SK-N-SH (cell line): ENCODE data around the gene GBA3. TPM values are rescaled to one million over a fixed set of nuclear protein-coding genes. Genes with fewer than 3 reads are reported as not detected.

Source experiments
- CTCF ChIA-PET: fragments of 300-600, 350-600 bp; formaldehyde crosslinking; extraction: SDS; loops from one replicate; lab custom pipeline; 2021; lab: Yijun Ruan, JAX
- POLR2A ChIA-PET: fragments of 350-600 bp; sonication (Branson Sonifier 250); formaldehyde crosslinking; extraction: SDS; loops from one replicate; lab custom pipeline; 2020; ENCODE audit warnings: antibody characterized with exemption, inconsistent platforms; lab: Yijun Ruan, JAX
- DNase-seq: peaks from one replicate; pipeline ENCODE4 v3.0.0; 2012
- H2AFZ ChIP-seq: fragments of 200-600 bp; sonication (generic); 2 replicates; pipeline ENCODE4 v1.8.1; 2016; ENCODE audit warnings: antibody characterized with exemption, mild to moderate bottlenecking, low read depth
- H3F3A ChIP-seq: fragments of 200-600 bp; sonication (generic); replicated peaks from 2 replicates; pipeline ENCODE3; 2016; ENCODE audit warnings: antibody characterized with exemption, mild to moderate bottlenecking; ENCODE audit not compliant: insufficient read depth
- H3K27ac ChIP-seq, 2 experiments: fragments of 200-500 bp in 1 of 2; fragments of 200-600 bp in 1 of 2; sonication (Bioruptor generic) in 1 of 2; sonication (generic), shearing (Covaris generic) in 1 of 2; 2 replicates each; pipeline versions ENCODE4 v1.5.1 to v1.6.1; 2014 to 2016; ENCODE audit warnings: low read depth in 2 of 2, inconsistent platforms in 1 of 2, low read length in 1 of 2, mild to moderate bottlenecking in 1 of 2, mixed read lengths in 1 of 2
- H3K27me3 ChIP-seq: fragments of 200-600 bp; sonication (generic), shearing (Covaris generic); 2 replicates; pipeline ENCODE4 v1.6.1; 2016; ENCODE audit warnings: mixed run types; ENCODE audit not compliant: insufficient read depth
- H3K36me3 ChIP-seq, 2 experiments: fragments of 200-500 bp in 1 of 2; fragments of 200-600 bp in 1 of 2; sonication (Bioruptor generic) in 1 of 2; sonication (generic) in 1 of 2; replicated peaks in 1 of 2; 2 replicates each; pipeline versions ENCODE3 to v1.5.1; 2014 to 2016; ENCODE audit warnings: low read length in 1 of 2, mild to moderate bottlenecking in 1 of 2; ENCODE audit not compliant: insufficient read depth in 2 of 2, control insufficient read depth in 1 of 2
- H3K4me1 ChIP-seq, 2 experiments: fragments of 200-500 bp in 1 of 2; fragments of 200-600 bp in 1 of 2; sonication (Bioruptor generic) in 1 of 2; sonication (generic), shearing (Covaris generic) in 1 of 2; 2 replicates each; pipeline versions ENCODE4 v1.5.1 to v1.6.1; 2014 to 2016; ENCODE audit warnings: low read depth in 1 of 2, low read length in 1 of 2, mixed run types in 1 of 2; ENCODE audit not compliant: insufficient read depth in 2 of 2, control insufficient read depth in 1 of 2
- H3K4me2 ChIP-seq: fragments of 200-600 bp; sonication (generic), shearing (Covaris generic); 2 replicates; pipeline ENCODE4 v1.6.1; 2017; ENCODE audit warnings: mixed run types
- H3K4me3 ChIP-seq, 2 experiments: fragments of 200-500 bp in 1 of 2; fragments of 200-600 bp in 1 of 2; sonication (Bioruptor generic) in 1 of 2; sonication (generic), shearing (Covaris generic) in 1 of 2; 2 replicates each; pipeline versions ENCODE4 v1.5.1 to v1.8.1; 2014 to 2016; ENCODE audit warnings: low read depth in 2 of 2, inconsistent platforms in 1 of 2, low read length in 1 of 2, mild to moderate bottlenecking in 1 of 2, mixed read lengths in 1 of 2, moderate library complexity in 1 of 2
- H3K79me2 ChIP-seq: fragments of 200-600 bp; sonication (generic); 2 replicates; pipeline ENCODE4 v1.8.1; 2017; ENCODE audit warnings: mild to moderate bottlenecking; ENCODE audit not compliant: insufficient read depth
- H3K9ac ChIP-seq: fragments of 200-600 bp; sonication (generic); 2 replicates; pipeline ENCODE4 v1.6.1; 2017; ENCODE audit warnings: mixed run types
- H3K9me2 ChIP-seq: fragments of 200-600 bp; sonication (generic); 2 replicates; pipeline ENCODE4 v1.6.1; 2017; ENCODE audit warnings: mixed run types
- H3K9me3 ChIP-seq: fragments of 200-600 bp; sonication (generic); 2 replicates; pipeline ENCODE4 v1.6.1; 2017; ENCODE audit warnings: mixed run types, mild to moderate bottlenecking, moderate library complexity
- H4K20me1 ChIP-seq: fragments of 200-600 bp; sonication (generic); 2 replicates; pipeline ENCODE4 v1.6.1; 2017; ENCODE audit warnings: mild to moderate bottlenecking, mixed run types; ENCODE audit not compliant: insufficient read depth
- CHD2 ChIP-seq: fragments of 150-350 bp; IDR thresholded peaks from 2 replicates; pipeline ENCODE4 v1.6.1; 2018; ENCODE audit warnings: low read length; ENCODE audit not compliant: partially characterized antibody
- WGBS: methylation state at CpG from one replicate; pipeline ENCODE4 v1.1.6; 2017; ENCODE audit warnings: low lambda C conversion rate; 5-methylcytosine and 5-hydroxymethylcytosine counted together
- polyA plus RNA-seq, 3 experiments: library from polyadenylated mRNA; depleted of rRNA; stranded (reverse); fragments of >200 nt; gene quantifications; 2 replicates each; pipeline ENCODE4 v1.2.3, GENCODE V29; 2012

The GBA3 gene
- polyA plus RNA-seq, 1 of the 3 experiments (the other 2 are of a cell fraction) = not detected

DNA sequence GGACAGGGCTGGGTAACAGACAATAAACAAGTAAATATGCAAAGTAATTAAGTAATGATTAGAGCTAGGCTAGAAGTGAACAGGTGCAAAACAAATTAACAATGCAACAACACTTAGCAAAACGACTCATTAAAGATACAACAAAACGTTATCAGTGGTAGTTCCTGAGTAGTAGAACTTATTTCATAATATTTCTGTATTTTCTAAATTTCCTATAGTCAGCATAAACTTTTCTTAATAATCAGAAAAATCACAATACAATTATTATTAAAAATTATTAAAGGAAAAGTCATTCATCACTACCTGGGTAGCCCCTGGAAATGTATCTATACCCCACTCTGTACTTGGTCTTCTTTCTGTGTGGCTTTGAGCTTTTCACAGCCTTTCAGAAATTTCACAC lies 166.6 kb downstream of the GBA3 start:
- Histone ChIP-seq H3K4me3 (no peak overlapping the region), H3K79me2 (no peaks in the 10 kb centered on the region), H3K9me3 (no peaks in the 10 kb centered on the region), H3K4me1 (no peaks in the 10 kb centered on the region), H3K27ac (no peak overlapping the region), H3K9ac (no peak overlapping the region), H2AFZ (no peak overlapping the region), H3K4me2 (no peak overlapping the region), H3K36me3 (no peaks in the 10 kb centered on the region), H4K20me1 (no peaks in the 10 kb centered on the region), H3F3A (no peaks in the 10 kb centered on the region), H3K9me2 (no peaks in the 10 kb centered on the region), H3K27me3 (no peaks in the 10 kb centered on the region)
- TF ChIP-seq CHD2 = no peak
- DNase-seq = no peak
- ChIA-PET POLR2A (no interaction called here), CTCF (no interaction called here)
- WGBS = 0% methylated on average over 2 of the region's 2 CpGs

Other genes starting within 250 kb of the GBA3 start
- 11.8 and 13.7 TPM in 2 replicates for gene ADGRA3, start 176.9 kb upstream of the GBA3 start, polyA plus RNA-seq (2012; rRNA removed)